ENCODE results near the gene FKBP6.
"Not testable (repeated sequence)": the region's sequence is repeated elsewhere in the genome, so short reads cannot be mapped to it uniquely, and the experiment has no call there.

FKBP6 gene

GRCh38 chr7:73327922-73328321, at the start of gene FKBP6, which contains the start of gene TRIM50:
FKBP6 (plus strand) TSS chr7:73328161; CDS start chr7:73328429, 268 bp downstream.
TRIM50 (minus strand) TSS chr7:73328082; CDS start chr7:73324787, 3,295 bp downstream.
- DNase-seq = not testable (repeated sequence)

GRCh38 chr7:73297235-73297634, 30.7 kb upstream of the FKBP6 start:
- DNase-seq = not testable (repeated sequence)

- DNase-seq = not testable (repeated sequence)
Measured at GRCh38 chr7:73297706-73298105, 30.3 kb upstream of the FKBP6 start.

- not testable (repeated sequence) for DNase-seq
Measured at GRCh38 chr7:73299812-73300211, 28.1 kb upstream of the FKBP6 start.

GRCh38 chr7:73301108-73301507, 26.9 kb upstream of the FKBP6 start:
- DNase-seq = not testable (repeated sequence)

GRCh38 chr7:73302846-73303245, 25.1 kb upstream of the FKBP6 start:
- DNase-seq = not testable (repeated sequence)

GRCh38 chr7:73303546-73303945, 24.4 kb upstream of the FKBP6 start:
- DNase-seq = no peak

- no peak for DNase-seq
Measured at GRCh38 chr7:73304071-73304470, 23.9 kb upstream of the FKBP6 start.

- peak; percentile 61 for DNase-seq
Measured at GRCh38 chr7:73304612-73305387, 23.2 kb upstream of the FKBP6 start.

GRCh38 chr7:73307436-73307835, 20.5 kb upstream of the FKBP6 start:
- DNase-seq = no peak

GRCh38 chr7:73308074-73308664, 19.8 kb upstream of the FKBP6 start:
- DNase-seq = no peak

GRCh38 chr7:73308665-73309214, 19.2 kb upstream of the FKBP6 start, which contains the start of gene NSUN5:
NSUN5 (minus strand) TSS chr7:73308826; CDS start chr7:73308790, 36 bp downstream.
- peak; percentile 96 for DNase-seq

GRCh38 chr7:73311421-73311820, 16.5 kb upstream of the FKBP6 start:
- DNase-seq = not testable (repeated sequence)

- DNase-seq = no peak
Measured at GRCh38 chr7:73312831-73313520, 15.0 kb upstream of the FKBP6 start.

- no peak for DNase-seq
Measured at GRCh38 chr7:73313521-73313906, 14.4 kb upstream of the FKBP6 start.

- no peak for DNase-seq
Measured at GRCh38 chr7:73314271-73314670, 13.7 kb upstream of the FKBP6 start.

GRCh38 chr7:73316521-73316920, 11.4 kb upstream of the FKBP6 start:
- DNase-seq = no peak

- not testable (repeated sequence) for DNase-seq
Measured at GRCh38 chr7:73318656-73319204, 9.2 kb upstream of the FKBP6 start.

GRCh38 chr7:73319541-73319940, 8.4 kb upstream of the FKBP6 start:
- not testable (repeated sequence) for DNase-seq

GRCh38 chr7:73320009-73320408, 8.0 kb upstream of the FKBP6 start:
- DNase-seq = not testable (repeated sequence)

- not testable (repeated sequence) for DNase-seq
Measured at GRCh38 chr7:73323434-73324080, 4.4 kb upstream of the FKBP6 start.
